ENCODE data around the gene PSMD1.
A peak's percentile ranks its signal among the peaks of the same experiment; 100 is the strongest.

DNA sequence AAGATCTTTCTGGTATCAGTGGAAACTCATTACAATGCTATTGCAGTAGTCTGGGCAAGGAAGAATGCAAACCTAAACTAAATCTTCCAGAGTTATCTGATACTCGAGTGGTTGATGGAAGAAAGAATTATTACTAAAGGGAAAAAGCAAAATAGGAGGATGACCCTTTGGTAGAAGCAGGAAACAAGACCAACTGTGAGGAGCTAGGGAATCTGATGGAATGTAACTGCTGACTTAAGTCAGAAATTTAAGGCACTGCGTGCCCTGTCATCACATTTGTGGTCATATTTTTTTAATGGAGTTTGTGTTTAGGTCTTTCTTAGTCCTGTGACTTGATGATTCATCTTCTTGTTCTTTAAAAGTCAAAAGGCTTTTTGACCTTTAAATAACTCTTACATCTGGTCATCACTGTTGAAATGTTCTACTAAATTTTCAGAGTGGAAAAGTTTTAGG, 105.2 kb downstream of the PSMD1 start:
- TF ChIP-seq, protein P1, sequence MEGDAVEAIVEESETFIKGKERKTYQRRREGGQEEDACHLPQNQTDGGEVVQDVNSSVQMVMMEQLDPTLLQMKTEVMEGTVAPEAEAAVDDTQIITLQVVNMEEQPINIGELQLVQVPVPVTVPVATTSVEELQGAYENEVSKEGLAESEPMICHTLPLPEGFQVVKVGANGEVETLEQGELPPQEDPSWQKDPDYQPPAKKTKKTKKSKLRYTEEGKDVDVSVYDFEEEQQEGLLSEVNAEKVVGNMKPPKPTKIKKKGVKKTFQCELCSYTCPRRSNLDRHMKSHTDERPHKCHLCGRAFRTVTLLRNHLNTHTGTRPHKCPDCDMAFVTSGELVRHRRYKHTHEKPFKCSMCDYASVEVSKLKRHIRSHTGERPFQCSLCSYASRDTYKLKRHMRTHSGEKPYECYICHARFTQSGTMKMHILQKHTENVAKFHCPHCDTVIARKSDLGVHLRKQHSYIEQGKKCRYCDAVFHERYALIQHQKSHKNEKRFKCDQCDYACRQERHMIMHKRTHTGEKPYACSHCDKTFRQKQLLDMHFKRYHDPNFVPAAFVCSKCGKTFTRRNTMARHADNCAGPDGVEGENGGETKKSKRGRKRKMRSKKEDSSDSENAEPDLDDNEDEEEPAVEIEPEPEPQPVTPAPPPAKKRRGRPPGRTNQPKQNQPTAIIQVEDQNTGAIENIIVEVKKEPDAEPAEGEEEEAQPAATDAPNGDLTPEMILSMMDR (IDR thresholded peaks at IDR 0.05), result no peak
- peak; percentile 45 for TF ChIP-seq POLR2AphosphoS5 (IDR thresholded peaks at IDR 0.05)

Measured in prostate gland (tissue), 2 donors.